ENCODE measurements around the gene KIF27. TPM values are rescaled to one million over a fixed set of nuclear protein-coding genes. Genes with fewer than 3 reads are reported as not detected.
A peak's percentile ranks its signal among the peaks of the same experiment; 100 is the strongest.

KIF27 gene
- total and polyA plus RNA-seq, 12 donors = 0.57 to 6.3 (median 2.9) TPM

- no peak overlapping the region for H3K27ac ChIP-seq
- intact Hi-C loops (cut with DNase I) = loop anchor here in 8 of 10 donors (2.0 to 10.0 kb wide), 7 partner anchors 236 to 381 kb away; no protein-coding TSS in a partner anchor
- H3K9me3 ChIP-seq = no peaks in the 10 kb centered on the region
- no peak for DNase-seq
- TF ChIP-seq CTCF (IDR thresholded peaks at IDR 0.05) = no peak
- no peak overlapping the region for H3K4me3 ChIP-seq
- peaks cover 0 to 35% (median 8%) of the 10 kb centered on the region in 9 donors for H3K4me1 ChIP-seq
- 82 to 94% methylated on average over 6 of the region's 6 CpGs for WGBS, 2 donors
- no peaks in the 10 kb centered on the region for H3K27me3 ChIP-seq
- ATAC-seq = no peak
- H3K36me3 ChIP-seq = peaks cover 0 to 38% (median 21%) of the 10 kb centered on the region in 9 donors
Observed at GRCh38 chr9:83936523-83936922, 15.3 kb upstream of the KIF27 start.

- no peak overlapping the region for H3K4me3 ChIP-seq
- intact Hi-C loops (cut with DNase I) = loop anchor here in 7 of 10 donors (5.0 to 10.0 kb wide), 5 partner anchors 237 to 382 kb away; no protein-coding TSS in a partner anchor
Observed at GRCh38 chr9:83935276-83935935, 14.2 kb upstream of the KIF27 start.

GRCh38 chr9:83934569-83935275 is 13.5 kb upstream of the KIF27 start:
- DNase-seq (no peak), ATAC-seq (peak in 1 of 8 donors; percentile 8)
- Histone ChIP-seq H3K4me3 (no peak overlapping the region), H3K9me3 (no peaks in the 10 kb centered on the region), H3K27me3 (no peaks in the 10 kb centered on the region), H3K36me3 (peaks cover 0 to 21% (median 10%) of the 10 kb centered on the region in 9 donors), H3K27ac (peak overlapping the region in 1 of 10 donors; percentile 36), H3K4me1 (peaks cover 0 to 35% (median 8%) of the 10 kb centered on the region in 9 donors)
- no peak for TF ChIP-seq CTCF (IDR thresholded peaks at IDR 0.05)
- intact Hi-C loops (cut with DNase I) = loop anchor here in 7 of 10 donors (5.0 to 10.0 kb wide), 5 partner anchors 238 to 383 kb away; no protein-coding TSS in a partner anchor
- 76 to 88% methylated on average over 5 of the region's 5 CpGs for WGBS, 2 donors

More at GRCh38 chr9:83935276-83935935, 14.2 kb upstream of the KIF27 start:
- ATAC-seq (peak in 3 of 8 donors; percentile 49 to 66 (median 54)), DNase-seq (no peak)
- H3K9me3 ChIP-seq = no peaks in the 10 kb centered on the region
- no peak for TF ChIP-seq CTCF (IDR thresholded peaks at IDR 0.05)
- peaks cover 0 to 35% (median 8%) of the 10 kb centered on the region in 9 donors for H3K4me1 ChIP-seq
- peak overlapping the region in 1 of 10 donors; percentile 36 for H3K27ac ChIP-seq
- peaks cover 0 to 28% (median 14%) of the 10 kb centered on the region in 9 donors for H3K36me3 ChIP-seq
- no peaks in the 10 kb centered on the region for H3K27me3 ChIP-seq
- WGBS, 2 donors = 69 to 76% methylated on average over 3 of the region's 3 CpGs

GRCh38 chr9:83933790-83934189 is 12.6 kb upstream of the KIF27 start:
- H3K27me3 ChIP-seq = no peaks in the 10 kb centered on the region
- intact Hi-C loops (cut with DNase I) = loop anchor here in 1 of 10 donors (10.0 kb wide), 1 partner anchor 241 kb away; no protein-coding TSS in a partner anchor
- no peaks in the 10 kb centered on the region for H3K9me3 ChIP-seq
- TF ChIP-seq CTCF (IDR thresholded peaks at IDR 0.05) = no peak
- no peak overlapping the region for H3K4me3 ChIP-seq
- no peak overlapping the region for H3K27ac ChIP-seq
- H3K36me3 ChIP-seq = peaks cover 0 to 12% (median 3%) of the 10 kb centered on the region in 9 donors
- H3K4me1 ChIP-seq = peaks cover 0 to 35% (median 8%) of the 10 kb centered on the region in 9 donors
- WGBS, 2 donors = 74 to 75% methylated on average over 3 of the region's 3 CpGs
- DNase-seq (no peak), ATAC-seq (peak in 1 of 8 donors; percentile 13)

Data from heart right ventricle (tissue), 16 donors.